Suppressor macrophage treated with lipopolysaccharide for 1 hour (primary cell): ENCODE measurements around the gene RAMP2.
"Not testable (repeated sequence)": the region's sequence is repeated elsewhere in the genome, so short reads cannot be mapped to it uniquely, and the experiment has no call there.

ENCODE experiments used
- DNase-seq, 3 donors: peaks; one replicate each; pipeline ENCODE4 v3.0.0-alpha.2; 2020 to 2022

RAMP2 gene

GRCh38 chr17:42769964-42770363 lies 8.9 kb downstream of the RAMP2 start:
- DNase-seq: not testable (repeated sequence)

- no peak for DNase-seq
Observed at GRCh38 chr17:42772945-42773289, 11.9 kb downstream of the RAMP2 start.

GRCh38 chr17:42773290-42774035 lies 12.4 kb downstream of the RAMP2 start, which contains the start of gene VPS25:
Gene VPS25 (plus strand): TSS chr17:42773449. CDS start chr17:42773476, 27 bp downstream.
- peak; percentile 87 to 90 (median 89) for DNase-seq

GRCh38 chr17:42774066-42774745 lies 13.2 kb downstream of the RAMP2 start:
- DNase-seq: no peak

- peak; percentile 75 to 91 (median 91) for DNase-seq
Observed at GRCh38 chr17:42775534-42776098, 14.6 kb downstream of the RAMP2 start.

- no peak for DNase-seq
Observed at GRCh38 chr17:42778570-42778969, 17.5 kb downstream of the RAMP2 start.

- no peak for DNase-seq
Observed at GRCh38 chr17:42779304-42779935, 18.4 kb downstream of the RAMP2 start.

- DNase-seq: no peak
Observed at GRCh38 chr17:42779936-42780850, 19.2 kb downstream of the RAMP2 start, which contains the start of gene WNK4. Gene WNK4 (plus strand): TSS chr17:42780610. CDS start chr17:42780699, 89 bp downstream.

- no peak for DNase-seq
Observed at GRCh38 chr17:42780851-42781638, 20.0 kb downstream of the RAMP2 start.

GRCh38 chr17:42781639-42782165 lies 20.7 kb downstream of the RAMP2 start:
- no peak for DNase-seq

GRCh38 chr17:42782166-42783061 lies 21.4 kb downstream of the RAMP2 start:
- DNase-seq: no peak

- no peak for DNase-seq
Observed at GRCh38 chr17:42783062-42783790, 22.2 kb downstream of the RAMP2 start.

- no peak for DNase-seq
Observed at GRCh38 chr17:42783791-42784138, 22.7 kb downstream of the RAMP2 start.

- DNase-seq: peak; percentile 34 to 72 (median 50)
Observed at GRCh38 chr17:42784409-42784808, 23.4 kb downstream of the RAMP2 start.

GRCh38 chr17:42784811-42785592 lies 24.0 kb downstream of the RAMP2 start:
- DNase-seq: peak in 2 of 3 donors; percentile 27 to 60

GRCh38 chr17:42787266-42787665 lies 26.2 kb downstream of the RAMP2 start:
- no peak for DNase-seq

GRCh38 chr17:42791948-42792347 lies 30.9 kb downstream of the RAMP2 start:
- DNase-seq: no peak

GRCh38 chr17:42792545-42792944 lies 31.5 kb downstream of the RAMP2 start:
- DNase-seq: no peak

- no peak for DNase-seq
Observed at GRCh38 chr17:42795061-42795460, 34.0 kb downstream of the RAMP2 start.
